B cell (primary cell): ENCODE measurements around the gene ANKRD44. TPM values are rescaled to one million over a fixed set of nuclear protein-coding genes. Genes with fewer than 3 reads are reported as not detected.

Experiments used
- ATAC-seq: fragments of 200-7000 bp; cut with Tn5 transposase; one replicate; pipeline ENCODE4 v1.10.0; 2021; ENCODE audit warnings: low read depth, mild to moderate bottlenecking, moderate number of reproducible peaks, moderate library complexity
- CTCF ChIA-PET: fragments of 350-600 bp; sonication (Branson Sonifier 250); formaldehyde crosslinking; loops from one replicate; lab custom pipeline; 2021; ENCODE audit warnings: antibody characterized with exemption, inconsistent platforms; lab: Charles Lee
- POLR2A ChIA-PET: fragments of 350-600 bp; sonication (Branson Sonifier 250); formaldehyde crosslinking; loops from one replicate; lab custom pipeline; 2021; ENCODE audit warnings: antibody characterized with exemption; lab: Charles Lee
- DNase-seq: peaks from one replicate; pipeline ENCODE4 v3.0.0; 2013
- H2AFZ ChIP-seq: 2 replicates; pipeline ENCODE4 v1.6.1; 2012; ENCODE audit warnings: mild to moderate bottlenecking, low read depth, low read length; ENCODE audit not compliant: insufficient read depth, poor library complexity, severe bottlenecking
- H3K27ac ChIP-seq, 2 donors: 1 replicate in 1 of 2; 2 replicates in 1 of 2; pipeline ENCODE4 v1.5.1; 2012 to 2013; ENCODE audit warnings: low read length in 2 of 2, mild to moderate bottlenecking in 2 of 2, moderate library complexity in 1 of 2
- H3K27me3 ChIP-seq, 4 experiments: fragments of 200-600 bp in 1 of 4; sonication (generic) in 1 of 4; replicated peaks in 1 of 4; 1 replicate in 2 of 4; 2 replicates in 2 of 4; pipeline versions ENCODE4 v1.6.1 to v1.7.0; 2013 to 2016; ENCODE audit warnings: low read length in 3 of 4, mild to moderate bottlenecking in 2 of 4, mixed read lengths in 1 of 4, moderate library complexity in 1 of 4; ENCODE audit not compliant: insufficient read depth in 4 of 4, control insufficient read depth in 3 of 4; ENCODE audit errors: control extremely low read depth in 1 of 4
- H3K36me3 ChIP-seq, 2 experiments: replicated peaks in 1 of 2; 1 replicate in 1 of 2; 2 replicates in 1 of 2; pipeline versions ENCODE4 v1.6.1 to v1.7.1; 2013; ENCODE audit warnings: low read length in 1 of 2; ENCODE audit not compliant: insufficient read depth in 2 of 2, control insufficient read depth in 1 of 2; ENCODE audit errors: control extremely low read depth in 1 of 2, extremely low read depth in 1 of 2
- H3K4me1 ChIP-seq, 2 donors: fragments of 200-600 bp in 1 of 2; sonication (generic) in 1 of 2; 1 replicate in 1 of 2; 2 replicates in 1 of 2; pipeline versions ENCODE4 v1.5.1 to v1.6.1; 2013 to 2017; ENCODE audit warnings: low read length in 2 of 2; ENCODE audit not compliant: control insufficient read depth in 2 of 2, insufficient read depth in 2 of 2
- H3K4me2 ChIP-seq: replicated peaks from 2 replicates; pipeline ENCODE3; 2012; ENCODE audit warnings: mild to moderate bottlenecking, low read depth, low read length; ENCODE audit not compliant: poor library complexity, severe bottlenecking
- H3K4me3 ChIP-seq, 5 experiments: fragments of 200-600 bp in 1 of 5; sonication (generic) in 1 of 5; 1 replicate in 3 of 5; 2 replicates in 2 of 5; pipeline versions ENCODE4 v1.5.1 to v1.7.0; 2011 to 2016; ENCODE audit warnings: low read length in 4 of 5, mild to moderate bottlenecking in 4 of 5, low read depth in 2 of 5, control low read depth in 1 of 5, moderate library complexity in 1 of 5; ENCODE audit not compliant: insufficient read depth in 1 of 5; ENCODE audit errors: control extremely low read depth in 1 of 5, extremely low read depth in 1 of 5
- H3K79me2 ChIP-seq: fragments of 200-600 bp; sonication (generic); one replicate; pipeline ENCODE4 v1.6.0; 2016; ENCODE audit warnings: low read length; ENCODE audit not compliant: control insufficient read depth, insufficient read depth
- H3K9ac ChIP-seq: fragments of 200-600 bp; sonication (generic); 2 replicates; pipeline ENCODE4 v1.6.1; 2017; ENCODE audit warnings: mild to moderate bottlenecking, low read length, moderate library complexity
- H3K9me3 ChIP-seq, 3 donors: one replicate each; pipeline versions ENCODE4 v1.6.1 to v1.7.1; 2013; ENCODE audit warnings: low read length in 2 of 3; ENCODE audit not compliant: control insufficient read depth in 2 of 3, insufficient read depth in 1 of 3; ENCODE audit errors: control extremely low read depth in 1 of 3
- H4K20me1 ChIP-seq: 2 replicates; pipeline ENCODE4 v1.6.0; 2012; ENCODE audit warnings: mild to moderate bottlenecking, low read length; ENCODE audit not compliant: insufficient read depth, control insufficient read depth, poor library complexity, severe bottlenecking
- H3K27ac Mint-ChIP-seq: one replicate; pipeline ENCODE4 v1.8.0; 2021; ENCODE audit warnings: mixed read lengths
- H3K27me3 Mint-ChIP-seq: one replicate; pipeline ENCODE4 v1.8.0; 2021; ENCODE audit warnings: mixed read lengths
- H3K4me1 Mint-ChIP-seq: one replicate; pipeline ENCODE4 v1.8.0; 2021; ENCODE audit warnings: mixed read lengths
- H3K4me3 Mint-ChIP-seq: one replicate; pipeline ENCODE4 v1.8.0; 2021; ENCODE audit warnings: mixed read lengths
- H3K9me3 Mint-ChIP-seq: one replicate; pipeline ENCODE4 v1.8.0; 2022; ENCODE audit warnings: mixed read lengths; ENCODE audit not compliant: insufficient read depth
- EZH2 ChIP-seq: IDR thresholded peaks from 2 replicates; pipeline ENCODE4 v1.6.1; 2012; ENCODE audit warnings: borderline replicate concordance, low read depth, mild to moderate bottlenecking, moderate library complexity, low read length; ENCODE audit not compliant: insufficient read depth, poor library complexity, severe bottlenecking
- WGBS: methylation state at CpG from one replicate; pipeline ENCODE4 v1.1.5; 2013; ENCODE audit warnings: missing lambda C conversion rate; ENCODE audit not compliant: insufficient coverage; 5-methylcytosine and 5-hydroxymethylcytosine counted together
- intact Hi-C: fragments of 100-400 bp; cut with micrococcal nuclease; formaldehyde crosslinking; loops from one replicate; pipeline ENCODE4 v1.10.0; 2022
- polyA plus RNA-seq: library from polyadenylated mRNA; depleted of rRNA; stranded (reverse); fragments of >200 nt; gene quantifications from 2 replicates; pipeline ENCODE4 v1.2.3, GENCODE V29; 2012
- total RNA-seq, 2 donors: library from RNA; stranded (reverse); fragments of 120-200 nt in 1 of 2; gene quantifications; 1 replicate in 1 of 2; 2 replicates in 1 of 2; pipeline versions ENCODE4 v1.2.3 to v1.2.4, GENCODE V29; 2013 to 2022
- TF ChIP-seq, protein P1 (sequence below): fragments of 200-600 bp; IDR thresholded peaks from one replicate; pipeline ENCODE4 v1.8.0; 2022; ENCODE audit warnings: antibody characterized with exemption, mild to moderate bottlenecking

The ANKRD44 gene
- total and polyA plus RNA-seq, 2 donors (not counting 1 experiment from before 2014, with no cell fraction given) = 92.6 to 457 TPM

DNA sequence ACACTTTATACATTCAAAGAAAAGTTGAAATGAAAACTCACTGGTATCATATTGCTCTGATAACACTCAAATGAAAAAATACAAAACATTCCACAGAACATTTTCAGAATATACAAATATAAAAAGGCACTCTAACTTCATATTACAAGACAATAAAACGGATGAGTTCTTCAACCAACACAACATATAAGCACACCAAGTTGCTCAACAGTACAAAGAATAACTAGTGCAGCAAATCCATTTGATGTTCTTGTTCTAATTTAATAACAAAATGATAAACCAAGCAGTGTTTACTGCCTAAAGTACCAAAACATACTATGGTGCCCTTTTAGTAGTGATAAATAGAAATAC, 323.3 kb downstream of the ANKRD44 start:
- Mint-ChIP-seq H3K27ac (no peak overlapping the region), H3K4me1 (peaks cover 40% of the 10 kb centered on the region), H3K9me3 (peaks cover 3% of the 10 kb centered on the region), H3K27me3 (no peaks in the 10 kb centered on the region), H3K4me3 (no peak overlapping the region)
- Histone ChIP-seq H3K27ac (peak overlapping the region in 1 of 2 donors; percentile 59), H3K79me2 (no peaks in the 10 kb centered on the region), H3K4me2 (no peak overlapping the region), H3K4me1 (peaks cover 12 to 15% of the 10 kb centered on the region in 2 donors), H3K4me3 (no peak overlapping the region), H3K9me3 (no peaks in the 10 kb centered on the region), H3K36me3 (peaks cover 0 to 34% of the 10 kb centered on the region in 2 experiments), H4K20me1 (no peaks in the 10 kb centered on the region), H2AFZ (no peak overlapping the region), H3K9ac (no peak overlapping the region), H3K27me3 (no peaks in the 10 kb centered on the region)
- intact Hi-C loops = loop anchor here (5.0 kb wide), 1 partner anchor 60 kb away; the partner anchor contains the start of gene PGAP1
- TF ChIP-seq, protein P1, sequence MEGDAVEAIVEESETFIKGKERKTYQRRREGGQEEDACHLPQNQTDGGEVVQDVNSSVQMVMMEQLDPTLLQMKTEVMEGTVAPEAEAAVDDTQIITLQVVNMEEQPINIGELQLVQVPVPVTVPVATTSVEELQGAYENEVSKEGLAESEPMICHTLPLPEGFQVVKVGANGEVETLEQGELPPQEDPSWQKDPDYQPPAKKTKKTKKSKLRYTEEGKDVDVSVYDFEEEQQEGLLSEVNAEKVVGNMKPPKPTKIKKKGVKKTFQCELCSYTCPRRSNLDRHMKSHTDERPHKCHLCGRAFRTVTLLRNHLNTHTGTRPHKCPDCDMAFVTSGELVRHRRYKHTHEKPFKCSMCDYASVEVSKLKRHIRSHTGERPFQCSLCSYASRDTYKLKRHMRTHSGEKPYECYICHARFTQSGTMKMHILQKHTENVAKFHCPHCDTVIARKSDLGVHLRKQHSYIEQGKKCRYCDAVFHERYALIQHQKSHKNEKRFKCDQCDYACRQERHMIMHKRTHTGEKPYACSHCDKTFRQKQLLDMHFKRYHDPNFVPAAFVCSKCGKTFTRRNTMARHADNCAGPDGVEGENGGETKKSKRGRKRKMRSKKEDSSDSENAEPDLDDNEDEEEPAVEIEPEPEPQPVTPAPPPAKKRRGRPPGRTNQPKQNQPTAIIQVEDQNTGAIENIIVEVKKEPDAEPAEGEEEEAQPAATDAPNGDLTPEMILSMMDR = no peak
- no peak for TF ChIP-seq EZH2
- ATAC-seq (no peak), DNase-seq (no peak)
- CTCF ChIA-PET = no interaction called here
- POLR2A ChIA-PET = no interaction called here
- WGBS = no CpG with 5 or more reads among the region's 1 CpG

DNA sequence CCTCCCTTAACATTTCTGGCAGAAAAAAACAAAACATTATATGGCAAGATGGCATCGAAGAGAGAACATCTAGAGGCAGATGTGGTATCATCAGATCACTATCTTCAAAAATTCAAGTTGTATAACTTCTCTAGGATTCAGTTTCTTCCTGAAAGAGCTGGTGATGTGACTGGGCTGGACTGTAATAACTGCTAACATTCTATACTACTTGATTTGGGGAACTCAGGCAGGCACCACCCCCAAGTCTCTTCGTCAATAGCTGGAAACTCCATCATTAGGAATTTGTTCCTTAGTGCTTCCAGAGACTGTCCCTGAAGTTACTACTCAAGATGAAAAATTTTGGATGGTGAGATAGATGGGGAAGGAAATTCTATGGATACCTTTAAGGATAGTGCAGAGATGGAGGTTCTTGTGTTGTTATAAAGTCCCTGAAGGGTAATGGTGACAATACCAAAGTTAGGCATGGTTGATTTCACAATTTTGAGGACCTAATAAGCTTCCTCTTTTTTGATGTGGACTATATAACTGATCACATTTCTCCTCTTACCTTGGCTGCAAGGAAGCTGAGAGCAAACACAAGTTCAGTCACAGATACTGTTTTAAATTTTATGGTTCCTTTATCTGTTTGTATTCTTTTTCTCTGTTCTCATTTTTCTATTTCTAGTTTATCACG, 324.9 kb downstream of the ANKRD44 start:
- H4K20me1 ChIP-seq = no peaks in the 10 kb centered on the region
- Mint-ChIP-seq H3K4me3 (no peak overlapping the region), H3K4me1 (peaks cover 35% of the 10 kb centered on the region), H3K9me3 (peaks cover 3% of the 10 kb centered on the region), H3K27ac (no peak overlapping the region), H3K27me3 (no peaks in the 10 kb centered on the region)
- peak; percentile 45 for ATAC-seq
- H3K4me3 ChIP-seq = no peak overlapping the region
- no peak for DNase-seq
- peaks cover 10 to 14% of the 10 kb centered on the region in 2 donors for H3K4me1 ChIP-seq
- H3K9me3 ChIP-seq = no peaks in the 10 kb centered on the region
- POLR2A ChIA-PET = no interaction called here
- no peak overlapping the region for H2AFZ ChIP-seq
- no CpG with 5 or more reads among the region's 3 CpGs for WGBS
- H3K4me2 ChIP-seq = no peak overlapping the region
- no peak overlapping the region for H3K27ac ChIP-seq
- H3K27me3 ChIP-seq = no peaks in the 10 kb centered on the region
- peaks cover 0 to 19% of the 10 kb centered on the region in 2 experiments for H3K36me3 ChIP-seq
- intact Hi-C loops = loop anchor here (5.0 kb wide), 1 partner anchor 58 kb away; the partner anchor contains the start of gene PGAP1
- no peak for TF ChIP-seq EZH2
- TF ChIP-seq, protein P1 = no peak
- H3K9ac ChIP-seq = no peak overlapping the region
- CTCF ChIA-PET = no interaction called here
- H3K79me2 ChIP-seq = no peaks in the 10 kb centered on the region
